Astrocyte (in vitro differentiated cells and primary cell): ENCODE data around the gene KRT5. TPM values are rescaled to one million over a fixed set of nuclear protein-coding genes. Genes with fewer than 3 reads are reported as not detected.

Source experiments
- DNase-seq: peaks from one replicate; pipeline ENCODE4 v3.0.0-alpha.2; 2010; ENCODE audit warnings: low read depth
- FAIRE-seq: peaks from 2 replicates; lab custom pipeline; 2011; peaks lifted over from hg19 to GRCh38; lab: Jason Lieb, UNC
- H2AFZ ChIP-seq: 2 replicates; pipeline ENCODE4 v1.6.0; 2012; ENCODE audit warnings: low read depth, low read length, inconsistent platforms
- H3K27ac ChIP-seq: 2 replicates; pipeline ENCODE4 v1.5.1; 2011; ENCODE audit warnings: low read depth, low read length, inconsistent platforms
- H3K27me3 ChIP-seq: 2 replicates; pipeline ENCODE4 v1.6.0; 2011; ENCODE audit warnings: low read length, inconsistent platforms; ENCODE audit not compliant: insufficient read depth
- H3K36me3 ChIP-seq: 2 replicates; pipeline ENCODE4 v1.5.1; 2011; ENCODE audit warnings: low read length, inconsistent platforms; ENCODE audit not compliant: insufficient read depth
- H3K4me1 ChIP-seq: 2 replicates; pipeline ENCODE4 v1.5.1; 2011; ENCODE audit warnings: low read length, inconsistent platforms; ENCODE audit not compliant: insufficient read depth
- H3K4me2 ChIP-seq: 2 replicates; pipeline ENCODE4 v1.6.0; 2012; ENCODE audit warnings: low read length, inconsistent platforms
- H3K4me3 ChIP-seq: 2 replicates; pipeline ENCODE4 v1.5.1; 2011; ENCODE audit warnings: low read depth, mild to moderate bottlenecking, low read length, inconsistent platforms; ENCODE audit not compliant: insufficient read depth
- H3K79me2 ChIP-seq: 2 replicates; pipeline ENCODE4 v1.6.0; 2012; ENCODE audit warnings: mild to moderate bottlenecking, low read length, inconsistent platforms; ENCODE audit not compliant: insufficient read depth
- H3K9ac ChIP-seq: 2 replicates; pipeline ENCODE4 v1.6.0; 2012; ENCODE audit warnings: mild to moderate bottlenecking, low read length, inconsistent platforms
- H3K9me3 ChIP-seq: 2 replicates; pipeline ENCODE4 v1.5.1; 2012; ENCODE audit warnings: low read depth, mild to moderate bottlenecking, low read length, inconsistent platforms; ENCODE audit not compliant: insufficient read depth
- H4K20me1 ChIP-seq: 2 replicates; pipeline ENCODE4 v1.6.0; 2012; ENCODE audit warnings: low read length, inconsistent platforms; ENCODE audit not compliant: insufficient read depth
- H3K27ac Mint-ChIP-seq: one replicate; pipeline ENCODE4 v1.8.0; 2021; ENCODE audit warnings: mild to moderate bottlenecking, mixed read lengths; ENCODE audit not compliant: unreplicated experiment
- H3K27me3 Mint-ChIP-seq: one replicate; pipeline ENCODE4 v1.8.0; 2021; ENCODE audit warnings: low read depth, mixed read lengths; ENCODE audit not compliant: unreplicated experiment
- H3K36me3 Mint-ChIP-seq: one replicate; pipeline ENCODE4 v1.8.0; 2021; ENCODE audit warnings: low read depth, mixed read lengths; ENCODE audit not compliant: unreplicated experiment
- H3K4me1 Mint-ChIP-seq: one replicate; pipeline ENCODE4 v1.8.0; 2021; ENCODE audit warnings: low read depth, mixed read lengths; ENCODE audit not compliant: unreplicated experiment
- H3K4me3 Mint-ChIP-seq: one replicate; pipeline ENCODE4 v1.8.0; 2021; ENCODE audit warnings: mild to moderate bottlenecking, moderate library complexity, mixed read lengths; ENCODE audit not compliant: unreplicated experiment
- H3K9me3 Mint-ChIP-seq: one replicate; pipeline ENCODE4 v1.8.0; 2021; ENCODE audit warnings: mild to moderate bottlenecking, mixed read lengths; ENCODE audit not compliant: unreplicated experiment
- CTCF ChIP-seq: IDR thresholded peaks from 2 replicates; pipeline ENCODE4 v1.5.1; 2011; ENCODE audit warnings: low read depth, mild to moderate bottlenecking, inconsistent platforms, low read length, moderate library complexity; ENCODE audit not compliant: insufficient read depth
- EZH2 ChIP-seq: IDR thresholded peaks from 2 replicates; pipeline ENCODE4 v1.6.1; 2012; ENCODE audit warnings: mild to moderate bottlenecking, low read length, inconsistent platforms; ENCODE audit not compliant: insufficient read depth
- total RNA-seq: library from RNA; stranded (reverse); gene quantifications from 2 replicates; pipeline ENCODE4 v1.2.1, GENCODE V29; 2021

Gene KRT5
- total RNA-seq, 1 donor from 2014 or later: 0.25 TPM

- Mint-ChIP-seq H3K9me3 (peaks cover 1% of the 10 kb centered on the region), H3K4me3 (no peak overlapping the region), H3K4me1 (peaks cover 3% of the 10 kb centered on the region), H3K27ac (no peak overlapping the region), H3K27me3 (peaks cover 60% of the 10 kb centered on the region), H3K36me3 (peaks cover 4% of the 10 kb centered on the region)
- TF ChIP-seq CTCF (no peak), EZH2 (no peak)
- no peak overlapping the region for H3K4me2 ChIP-seq
- no peak overlapping the region for H3K27ac ChIP-seq
- FAIRE-seq: no peak
- H3K9me3 ChIP-seq: no peaks in the 10 kb centered on the region
- H3K4me1 ChIP-seq: no peaks in the 10 kb centered on the region
- H3K4me3 ChIP-seq: no peak overlapping the region
- no peak overlapping the region for H3K9ac ChIP-seq
- DNase-seq: no peak
- no peaks in the 10 kb centered on the region for H4K20me1 ChIP-seq
- no peaks in the 10 kb centered on the region for H3K36me3 ChIP-seq
- no peak overlapping the region for H2AFZ ChIP-seq
- H3K79me2 ChIP-seq: no peaks in the 10 kb centered on the region
- H3K27me3 ChIP-seq: peaks cover 17% of the 10 kb centered on the region
Measured at GRCh38 chr12:52524241-52524897, 4.2 kb upstream of the KRT5 start.

- Histone ChIP-seq H4K20me1 (no peaks in the 10 kb centered on the region), H3K27ac (no peak overlapping the region), H3K4me2 (no peak overlapping the region), H3K4me1 (no peaks in the 10 kb centered on the region), H3K36me3 (no peaks in the 10 kb centered on the region), H3K79me2 (no peaks in the 10 kb centered on the region), H2AFZ (no peak overlapping the region), H3K9me3 (no peaks in the 10 kb centered on the region), H3K9ac (no peak overlapping the region), H3K4me3 (no peak overlapping the region), H3K27me3 (peaks cover 17% of the 10 kb centered on the region)
- FAIRE-seq (no peak), DNase-seq (no peak)
- Mint-ChIP-seq H3K4me3 (no peak overlapping the region), H3K27ac (no peak overlapping the region), H3K27me3 (peaks cover 61% of the 10 kb centered on the region), H3K36me3 (peaks cover 4% of the 10 kb centered on the region), H3K9me3 (peaks cover 1% of the 10 kb centered on the region), H3K4me1 (peaks cover 3% of the 10 kb centered on the region)
- TF ChIP-seq EZH2: no peak
- no peak for TF ChIP-seq CTCF
Measured at GRCh38 chr12:52523824-52524223, 3.6 kb upstream of the KRT5 start.

GRCh38 chr12:52522346-52523011 is 2.3 kb upstream of the KRT5 start:
- no peak overlapping the region for H2AFZ ChIP-seq
- peak; percentile 30 for DNase-seq
- H3K4me2 ChIP-seq: no peak overlapping the region

More at GRCh38 chr12:52522346-52523011, 2.3 kb upstream of the KRT5 start:
- no peak overlapping the region for H3K4me3 ChIP-seq
- H3K27me3 Mint-ChIP-seq: peaks cover 63% of the 10 kb centered on the region
- no peak for FAIRE-seq
- TF ChIP-seq EZH2 (no peak), CTCF (no peak)
- no peak overlapping the region for H3K9ac ChIP-seq
- H3K36me3 Mint-ChIP-seq: peaks cover 7% of the 10 kb centered on the region
- H3K27me3 ChIP-seq: peaks cover 20% of the 10 kb centered on the region
- no peaks in the 10 kb centered on the region for H3K9me3 Mint-ChIP-seq
- no peaks in the 10 kb centered on the region for H3K79me2 ChIP-seq
- H3K27ac Mint-ChIP-seq: no peak overlapping the region
- no peaks in the 10 kb centered on the region for H3K4me1 ChIP-seq
- H3K27ac ChIP-seq: no peak overlapping the region
- H3K36me3 ChIP-seq: no peaks in the 10 kb centered on the region
- H4K20me1 ChIP-seq: no peaks in the 10 kb centered on the region
- H3K9me3 ChIP-seq: no peaks in the 10 kb centered on the region
- H3K4me3 Mint-ChIP-seq: no peak overlapping the region
- peaks cover 3% of the 10 kb centered on the region for H3K4me1 Mint-ChIP-seq
